SK-N-MC (cell line): ENCODE results near the gene TEX13A.

Source experiments
- EZH2 ChIP-seq: fragments of 200-600 bp; sonication (generic); IDR thresholded peaks from one replicate; pipeline ENCODE4 v1.6.1; 2017; ENCODE audit warnings: antibody characterized with exemption
- POLR2AphosphoS5 ChIP-seq: IDR thresholded peaks from 2 replicates; pipeline ENCODE4 v1.6.1; 2012; ENCODE audit warnings: mild to moderate bottlenecking, low read depth, low read length, borderline replicate concordance

GRCh38 chrX:105269386-105269785 is 48.9 kb upstream of the TEX13A start:
- TF ChIP-seq POLR2AphosphoS5, result no peak
- no peak for TF ChIP-seq EZH2
